ENCODE data around the gene KRT4.
"Not testable (repeated sequence)": the region's sequence is repeated elsewhere in the genome, so short reads cannot be mapped to it uniquely, and the experiment has no call there.

Gene KRT4

GRCh38 chr12:52813885-52814709 lies at the start of gene KRT4:
KRT4 (minus strand) TSS chr12:52814116; CDS start chr12:52814058, 58 bp downstream.
- no peak for DNase-seq

GRCh38 chr12:52862023-52862422 lies 48.1 kb upstream of the KRT4 start:
- DNase-seq, result no peak

- no peak for DNase-seq
These were observed 47.6 kb upstream of the KRT4 start for GRCh38 chr12:52861511-52861910.

GRCh38 chr12:52860102-52860823 lies 46.3 kb upstream of the KRT4 start:
- DNase-seq, result no peak

- no peak for DNase-seq
These were observed 43.6 kb upstream of the KRT4 start for GRCh38 chr12:52857500-52857899.

- no peak for DNase-seq
These were observed 42.9 kb upstream of the KRT4 start for GRCh38 chr12:52856787-52857186.

GRCh38 chr12:52856077-52856476 lies 42.2 kb upstream of the KRT4 start:
- DNase-seq, result not testable (repeated sequence)

- no peak for DNase-seq
These were observed 37.9 kb upstream of the KRT4 start for GRCh38 chr12:52851787-52852186.

- no peak for DNase-seq
These were observed 36.8 kb upstream of the KRT4 start for GRCh38 chr12:52850681-52851080.

- DNase-seq, result no peak
These were observed 35.6 kb upstream of the KRT4 start for GRCh38 chr12:52849511-52849910.

- no peak for DNase-seq
These were observed 34.8 kb upstream of the KRT4 start, which contains the start of gene KRT78 for GRCh38 chr12:52848661-52849255. KRT78 (minus strand) TSS chr12:52848994; CDS start chr12:52848930, 64 bp downstream.

GRCh38 chr12:52847335-52848102 lies 33.6 kb upstream of the KRT4 start:
- DNase-seq, result no peak

GRCh38 chr12:52846356-52846970 lies 32.5 kb upstream of the KRT4 start:
- DNase-seq, result no peak

- no peak for DNase-seq
These were observed 32.0 kb upstream of the KRT4 start for GRCh38 chr12:52845946-52846345.

- no peak for DNase-seq
These were observed 30.5 kb upstream of the KRT4 start for GRCh38 chr12:52844386-52844785.

GRCh38 chr12:52839436-52840105 lies 25.7 kb upstream of the KRT4 start:
- DNase-seq, result no peak

GRCh38 chr12:52838609-52839435 lies 24.9 kb upstream of the KRT4 start:
- DNase-seq, result no peak

GRCh38 chr12:52837781-52838608 lies 24.1 kb upstream of the KRT4 start:
- DNase-seq, result no peak

- no peak for DNase-seq
These were observed 23.5 kb upstream of the KRT4 start for GRCh38 chr12:52837413-52837741.
